AG04449 (cell line): ENCODE measurements around the gene TIGD1.

ENCODE experiments used
- CTCF ChIA-PET: fragments of 350-600 bp; formaldehyde crosslinking; extraction: SDS; loops from one replicate; lab custom pipeline; 2021; ENCODE audit warnings: antibody characterized with exemption; lab: Yijun Ruan, JAX
- POLR2A ChIA-PET: fragments of 400-600, 350-600 bp; formaldehyde crosslinking; extraction: SDS; loops from one replicate; lab custom pipeline; 2020; ENCODE audit warnings: antibody characterized with exemption, inconsistent platforms; lab: Yijun Ruan, JAX
- DNase-seq: peaks from one replicate; pipeline ENCODE4 v3.0.0-alpha.2; 2010; ENCODE audit warnings: low read depth, low spot score
- H3K4me3 ChIP-seq: 2 replicates; pipeline ENCODE4 v1.5.1; 2011; ENCODE audit warnings: low read depth, mild to moderate bottlenecking, control low read depth, low read length
- CTCF ChIP-seq: IDR thresholded peaks from one replicate; pipeline ENCODE4 v1.5.1; 2011; ENCODE audit warnings: mild to moderate bottlenecking, moderate library complexity, low read length, control low read depth, inconsistent platforms; ENCODE audit not compliant: insufficient read depth; ENCODE audit errors: missing control alignments

The TIGD1 gene

GRCh38 chr2:232549655-232550353 lies 553 bp downstream of the TIGD1 start:
- CTCF ChIA-PET = interaction anchor here (1.2 kb wide), 1 partner anchor 28 kb away, joined by 3 read pairs; no protein-coding TSS in a partner anchor
- peak overlapping the region; percentile 86 for H3K4me3 ChIP-seq
- POLR2A ChIA-PET = interaction anchor here (1.3 to 1.4 kb wide), 4 partner anchors 12 to 23 kb away, joined by 4 to 9 read pairs (median 6); no protein-coding TSS in a partner anchor
- no peak for TF ChIP-seq CTCF
- no peak for DNase-seq

DNA sequence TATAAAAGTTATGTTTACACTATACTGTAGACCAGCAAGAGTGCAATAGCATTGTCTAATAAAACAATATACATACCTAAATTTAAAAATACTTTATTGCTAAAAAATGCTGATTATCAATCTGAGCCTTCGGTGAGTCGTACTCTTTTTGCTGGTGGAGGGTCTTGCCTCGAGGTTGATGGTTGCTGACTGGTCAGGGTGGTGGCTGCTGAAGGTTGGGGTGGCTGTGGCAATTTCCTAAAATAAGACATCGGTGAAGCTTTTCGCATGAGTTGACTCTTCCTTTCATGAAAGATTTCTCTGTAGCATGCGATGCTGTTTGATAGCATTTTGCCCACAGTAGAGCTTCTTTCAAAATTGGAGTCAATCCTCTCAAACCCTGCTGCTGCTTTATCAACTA lies 2.4 kb downstream of the TIGD1 start:
- ChIA-PET CTCF (no interaction called here), POLR2A (no interaction called here)
- DNase-seq = no peak
- no peak for TF ChIP-seq CTCF
- H3K4me3 ChIP-seq = no peak overlapping the region

DNA sequence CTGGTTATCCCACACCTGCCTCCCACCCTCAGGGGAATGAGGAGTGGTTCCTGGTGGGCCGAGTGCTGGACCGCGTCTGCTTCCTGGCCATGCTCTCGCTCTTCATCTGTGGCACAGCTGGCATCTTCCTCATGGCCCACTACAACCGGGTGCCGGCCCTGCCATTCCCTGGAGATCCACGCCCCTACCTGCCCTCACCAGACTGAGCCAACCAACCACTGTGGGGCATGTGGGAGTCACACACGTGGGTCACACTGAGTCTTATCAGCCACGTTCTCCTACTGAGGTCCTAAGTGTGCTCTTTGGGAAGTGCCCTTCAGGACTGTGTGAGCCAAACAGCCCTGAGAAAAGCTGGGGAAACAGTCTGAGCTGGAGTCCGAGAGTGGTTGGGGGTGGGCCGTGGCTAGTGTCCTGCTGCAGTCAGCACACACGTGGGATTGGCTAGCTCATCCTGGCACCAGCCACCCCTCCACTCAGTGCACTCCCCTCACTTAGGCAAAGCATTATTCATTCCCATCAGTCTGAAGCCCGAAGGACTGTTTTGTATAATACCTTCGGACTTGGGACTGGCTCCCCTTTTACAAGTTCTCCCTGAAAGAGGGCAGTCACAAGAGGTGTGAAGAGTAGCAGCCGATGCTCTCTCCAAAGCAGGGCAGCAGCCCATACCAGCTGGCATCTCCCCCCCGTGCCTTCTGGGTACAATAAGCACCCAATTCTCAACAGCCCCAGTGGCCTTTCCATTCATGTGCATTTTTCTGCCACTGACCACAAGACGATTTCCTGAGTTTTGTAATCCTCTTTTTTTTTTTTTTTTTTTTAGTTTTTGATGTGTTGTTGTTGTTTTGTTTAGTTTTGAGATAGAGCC lies 4.6 kb downstream of the TIGD1 start:
- no peak for TF ChIP-seq CTCF
- ChIA-PET POLR2A (no interaction called here), CTCF (no interaction called here)
- no peak for DNase-seq
- no peak overlapping the region for H3K4me3 ChIP-seq

DNA sequence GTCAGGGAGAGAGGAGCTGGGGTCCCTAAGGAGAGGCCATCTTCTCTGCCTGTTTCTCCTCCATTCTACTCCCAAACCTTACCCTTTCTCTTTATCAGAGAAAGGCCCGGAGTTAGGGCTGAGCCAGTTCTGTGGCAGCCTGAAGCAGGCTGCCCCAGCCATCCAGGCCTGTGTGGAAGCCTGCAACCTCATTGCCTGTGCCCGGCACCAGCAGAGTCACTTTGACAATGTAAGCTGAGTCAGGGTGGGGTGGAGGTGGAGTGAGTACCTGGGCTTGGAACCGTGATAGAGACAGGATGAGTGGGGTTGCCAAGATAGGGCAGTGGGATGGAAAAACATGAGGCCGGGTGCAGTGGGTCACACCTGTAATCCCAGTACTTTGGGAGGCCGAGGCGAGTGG lies 5.7 kb downstream of the TIGD1 start:
- CTCF ChIA-PET = no interaction called here
- POLR2A ChIA-PET = no interaction called here
- TF ChIP-seq CTCF = no peak
- no peak overlapping the region for H3K4me3 ChIP-seq
- no peak for DNase-seq

DNA sequence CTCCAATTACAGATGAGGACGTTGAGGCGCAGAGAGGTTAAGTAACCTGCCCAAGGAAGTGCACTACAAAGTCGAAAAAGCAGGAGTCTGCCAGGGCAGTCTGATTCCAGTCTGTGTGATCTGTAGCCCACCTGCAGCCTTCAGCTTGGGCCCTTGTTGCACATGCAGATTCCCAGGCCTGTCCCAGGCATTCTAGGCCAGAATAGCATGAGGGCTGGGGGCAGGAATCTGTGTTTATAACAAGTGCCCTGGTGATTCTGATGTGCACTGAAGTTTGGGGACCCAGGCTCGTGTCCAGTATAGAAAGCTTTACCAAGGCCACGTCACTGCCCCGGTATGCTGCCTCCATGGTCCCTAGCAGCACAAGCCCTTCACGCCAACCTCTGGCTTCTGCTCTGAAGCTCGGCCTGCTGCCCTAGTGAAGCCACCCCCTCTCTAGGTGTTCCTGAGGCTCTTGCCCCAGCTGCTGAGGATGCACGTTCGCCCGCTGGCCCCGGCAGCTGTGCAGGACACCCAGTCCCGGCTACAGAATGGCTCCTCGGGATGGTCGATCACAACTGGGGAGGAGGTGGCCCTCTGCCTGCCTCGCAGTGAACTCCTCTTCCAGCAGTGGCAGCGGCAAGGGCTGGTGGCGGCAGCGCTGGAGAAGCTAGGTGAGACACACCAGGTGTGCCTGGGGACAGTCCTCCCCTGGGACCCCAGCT lies 6.3 kb downstream of the TIGD1 start:
- no peak overlapping the region for H3K4me3 ChIP-seq
- TF ChIP-seq CTCF = no peak
- CTCF ChIA-PET = no interaction called here
- DNase-seq = no peak
- POLR2A ChIA-PET = no interaction called here

DNA sequence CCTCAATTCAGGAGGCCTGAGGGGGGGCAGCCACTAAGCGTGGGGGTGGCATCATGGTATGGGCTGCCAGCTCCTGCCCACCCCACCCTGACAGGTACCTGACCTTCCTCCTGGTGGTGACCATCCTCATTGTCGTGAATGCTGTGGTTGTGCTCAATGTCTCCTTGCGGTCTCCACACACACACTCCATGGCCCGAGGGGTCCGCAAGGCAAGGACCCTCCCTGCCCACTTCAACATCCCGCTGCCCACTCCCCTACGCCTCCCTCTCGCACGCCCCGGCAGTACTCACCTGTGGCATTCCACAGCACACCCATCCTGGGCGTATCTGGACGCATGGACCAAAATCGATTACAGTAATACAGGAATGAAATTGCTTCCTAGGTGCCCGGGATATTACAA lies 6.9 kb downstream of the TIGD1 start:
- ChIA-PET CTCF (no interaction called here), POLR2A (no interaction called here)
- no peak for TF ChIP-seq CTCF
- no peak overlapping the region for H3K4me3 ChIP-seq
- no peak for DNase-seq
